GM12801 (cell line): ENCODE data around the gene STEAP3.

Experiments used
- CTCF ChIP-seq: IDR thresholded peaks from one replicate; pipeline ENCODE4 v1.5.1; 2011; ENCODE audit warnings: control low read depth; ENCODE audit not compliant: insufficient read length; ENCODE audit errors: extremely low read depth

Gene STEAP3

GRCh38 chr2:119308793-119309330 is 85.2 kb downstream of the STEAP3 start:
- no peak for TF ChIP-seq CTCF

GRCh38 chr2:119311371-119311770 is 87.7 kb downstream of the STEAP3 start:
- no peak for TF ChIP-seq CTCF

- TF ChIP-seq CTCF = no peak
Measured at GRCh38 chr2:119311831-119312230, 88.2 kb downstream of the STEAP3 start.
